ENCODE results near the gene CRTC1. TPM values are rescaled to one million over a fixed set of nuclear protein-coding genes. Genes with fewer than 3 reads are reported as not detected.

Gene CRTC1
- total RNA-seq, 1 experiment from 2014 or later = 3.7 TPM

DNA sequence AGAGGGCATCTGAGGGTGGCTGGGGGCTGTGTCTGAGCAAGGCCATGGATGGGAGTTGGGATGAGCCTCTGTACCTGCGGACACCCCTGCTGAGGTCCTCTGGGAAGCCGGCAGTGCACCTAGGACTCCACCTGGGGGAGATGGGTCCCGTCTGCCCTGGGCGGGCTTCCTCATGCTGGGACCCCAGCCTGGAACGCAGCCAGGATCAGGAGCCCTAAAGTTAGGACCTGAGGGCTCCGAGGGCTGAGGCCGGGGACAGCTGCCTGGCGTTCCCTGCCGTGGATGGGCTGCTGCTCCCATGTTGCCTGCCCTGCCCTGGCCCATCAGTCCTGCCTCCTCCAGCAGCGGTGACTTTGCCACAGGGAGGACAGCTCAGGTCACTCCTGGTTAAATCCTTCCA is 26.1 kb downstream of the CRTC1 start:
- no peak for DNase-seq
- H3K9me3 ChIP-seq (ENCODE audit: low read length) = no peaks in the 10 kb centered on the region
- peaks cover 5% of the 10 kb centered on the region for H4K20me1 ChIP-seq (ENCODE audit: insufficient read depth, low read depth, low read length)

DNA sequence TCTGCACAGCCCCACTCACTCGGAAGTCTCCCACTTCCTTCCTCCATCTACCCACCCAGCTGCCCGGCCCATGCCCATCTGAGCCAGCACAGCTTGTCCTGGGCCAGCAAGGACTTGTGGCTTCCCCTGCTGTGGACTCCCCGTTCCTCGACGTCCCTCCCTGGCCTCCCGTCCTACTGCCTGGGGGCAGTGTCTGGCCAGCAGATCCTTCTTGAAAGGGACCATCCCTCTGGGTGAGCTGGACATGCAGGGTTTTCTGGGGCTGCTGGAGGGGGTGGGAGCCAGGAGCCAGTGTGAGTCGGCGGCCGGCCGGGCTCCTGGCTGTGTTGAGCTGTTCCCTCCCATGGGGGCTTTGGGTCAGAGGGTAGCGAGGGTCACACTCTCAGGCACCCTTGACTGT is 26.7 kb downstream of the CRTC1 start:
- Histone ChIP-seq H3K4me2 (ENCODE audit: low read depth, low read length, poor library complexity, severe bottlenecking) (no peak overlapping the region), H3K27me3 (ENCODE audit: low read length) (no peaks in the 10 kb centered on the region), H3K36me3 (ENCODE audit: insufficient read depth, low read length) (no peaks in the 10 kb centered on the region), H3K9me2 (replicated peaks; ENCODE audit: insufficient read depth, low read length) (no peaks in the 10 kb centered on the region), H3K4me1 (ENCODE audit: low read length) (no peaks in the 10 kb centered on the region), H2AFZ (ENCODE audit: low read length) (no peak overlapping the region), H3K27ac (ENCODE audit: low read length) (no peak overlapping the region), H4K20me1 (ENCODE audit: insufficient read depth, low read depth, low read length) (peaks cover 5% of the 10 kb centered on the region), H3K9me3 (ENCODE audit: low read length) (no peaks in the 10 kb centered on the region), H3K9ac (ENCODE audit: low read length) (no peak overlapping the region), H3K4me3 (ENCODE audit: low read length) (no peak overlapping the region), H3K79me2 (ENCODE audit: low read length) (no peaks in the 10 kb centered on the region)
- DNase-seq = no peak

More for the DNA sequence above, 26.1 kb downstream of the CRTC1 start:
- Histone ChIP-seq H3K9ac (ENCODE audit: low read length) (no peak overlapping the region), H3K36me3 (ENCODE audit: insufficient read depth, low read length) (no peaks in the 10 kb centered on the region), H2AFZ (ENCODE audit: low read length) (no peak overlapping the region), H3K79me2 (ENCODE audit: low read length) (no peaks in the 10 kb centered on the region), H3K4me2 (ENCODE audit: low read depth, low read length, poor library complexity, severe bottlenecking) (no peak overlapping the region), H3K27ac (ENCODE audit: low read length) (no peak overlapping the region), H3K4me1 (ENCODE audit: low read length) (no peaks in the 10 kb centered on the region), H3K9me2 (replicated peaks; ENCODE audit: insufficient read depth, low read length) (no peaks in the 10 kb centered on the region), H3K27me3 (ENCODE audit: low read length) (no peaks in the 10 kb centered on the region), H3K4me3 (ENCODE audit: low read length) (no peak overlapping the region)

DNA sequence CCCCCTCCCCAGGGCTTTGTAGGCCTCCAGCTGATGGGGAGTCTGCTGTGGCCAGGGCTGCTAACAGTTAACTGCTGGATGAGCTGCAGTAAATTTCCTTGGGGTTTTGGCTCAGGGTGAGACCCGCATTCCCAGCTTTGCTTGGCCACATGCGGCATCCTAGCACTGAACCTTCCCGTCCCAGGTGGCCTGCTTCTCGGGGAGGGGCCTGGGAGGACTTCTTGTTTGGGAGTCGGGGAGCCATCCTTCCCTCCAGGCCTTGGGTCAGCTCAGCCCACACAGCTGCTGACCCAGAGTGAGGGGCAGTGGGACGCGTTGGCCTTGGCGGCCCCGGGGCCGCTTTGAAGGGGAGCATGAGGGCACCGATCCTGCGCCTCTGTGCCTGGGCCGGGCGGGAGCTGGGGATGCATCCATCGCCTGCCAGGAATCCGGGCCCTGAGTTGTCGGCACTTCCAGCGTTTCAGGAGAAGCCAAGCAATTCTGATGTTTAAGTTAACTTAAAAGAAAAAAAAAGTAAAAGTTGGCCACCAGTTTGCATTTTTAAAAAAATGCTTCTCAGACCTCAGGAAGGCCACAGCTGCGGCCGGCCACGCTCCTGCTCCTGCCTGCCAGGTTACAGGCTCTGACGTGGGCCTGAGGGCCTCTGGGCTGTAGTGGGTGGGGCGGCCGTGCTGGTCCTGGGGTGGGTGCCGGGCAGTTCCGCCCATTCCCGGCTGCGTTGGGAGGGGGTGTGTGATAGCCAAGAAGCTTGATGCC is 27.7 kb downstream of the CRTC1 start:
- Histone ChIP-seq H3K9ac (ENCODE audit: low read length) (no peak overlapping the region), H3K9me3 (ENCODE audit: low read length) (no peaks in the 10 kb centered on the region), H3K27ac (ENCODE audit: low read length) (no peak overlapping the region), H2AFZ (ENCODE audit: low read length) (no peak overlapping the region), H3K4me2 (ENCODE audit: low read depth, low read length, poor library complexity, severe bottlenecking) (no peak overlapping the region), H3K4me3 (ENCODE audit: low read length) (no peak overlapping the region), H4K20me1 (ENCODE audit: insufficient read depth, low read depth, low read length) (peaks cover 5% of the 10 kb centered on the region), H3K36me3 (ENCODE audit: insufficient read depth, low read length) (no peaks in the 10 kb centered on the region), H3K27me3 (ENCODE audit: low read length) (no peaks in the 10 kb centered on the region), H3K79me2 (ENCODE audit: low read length) (no peaks in the 10 kb centered on the region), H3K4me1 (ENCODE audit: low read length) (no peaks in the 10 kb centered on the region), H3K9me2 (replicated peaks; ENCODE audit: insufficient read depth, low read length) (no peaks in the 10 kb centered on the region)
- DNase-seq = no peak

DNA sequence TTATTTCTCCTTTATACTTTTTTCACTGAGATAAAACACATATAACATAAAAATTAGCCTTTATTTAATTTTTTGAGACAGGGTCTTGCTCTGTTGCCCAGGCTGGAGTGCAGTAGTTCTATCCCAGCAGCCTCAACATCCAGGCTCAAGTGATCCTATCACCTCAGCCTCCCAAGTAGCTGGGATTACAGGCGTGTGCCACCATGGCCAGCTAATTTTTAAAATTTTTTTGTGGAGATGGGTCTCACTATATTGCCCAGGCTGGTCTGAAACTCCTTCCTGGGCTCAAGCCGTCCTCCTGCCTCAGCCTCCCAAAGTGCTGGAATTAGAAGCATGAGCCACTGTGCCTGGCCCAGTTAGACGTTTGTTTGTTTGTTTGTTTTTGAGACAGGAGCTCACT is 28.4 kb downstream of the CRTC1 start:
- no peaks in the 10 kb centered on the region for H3K9me3 ChIP-seq (ENCODE audit: low read length)
- no peaks in the 10 kb centered on the region for H3K27me3 ChIP-seq (ENCODE audit: low read length)
- no peak overlapping the region for H3K9ac ChIP-seq (ENCODE audit: low read length)
- no peak overlapping the region for H3K27ac ChIP-seq (ENCODE audit: low read length)
- H3K9me2 ChIP-seq (replicated peaks; ENCODE audit: insufficient read depth, low read length) = no peaks in the 10 kb centered on the region
- no peak overlapping the region for H3K4me3 ChIP-seq (ENCODE audit: low read length)
- H2AFZ ChIP-seq (ENCODE audit: low read length) = no peak overlapping the region
- H3K36me3 ChIP-seq (ENCODE audit: insufficient read depth, low read length) = no peaks in the 10 kb centered on the region
- peaks cover 5% of the 10 kb centered on the region for H4K20me1 ChIP-seq (ENCODE audit: insufficient read depth, low read depth, low read length)
- no peaks in the 10 kb centered on the region for H3K79me2 ChIP-seq (ENCODE audit: low read length)
- no peak for DNase-seq
- H3K4me1 ChIP-seq (ENCODE audit: low read length) = no peaks in the 10 kb centered on the region
- H3K4me2 ChIP-seq (ENCODE audit: low read depth, low read length, poor library complexity, severe bottlenecking) = no peak overlapping the region

DNA sequence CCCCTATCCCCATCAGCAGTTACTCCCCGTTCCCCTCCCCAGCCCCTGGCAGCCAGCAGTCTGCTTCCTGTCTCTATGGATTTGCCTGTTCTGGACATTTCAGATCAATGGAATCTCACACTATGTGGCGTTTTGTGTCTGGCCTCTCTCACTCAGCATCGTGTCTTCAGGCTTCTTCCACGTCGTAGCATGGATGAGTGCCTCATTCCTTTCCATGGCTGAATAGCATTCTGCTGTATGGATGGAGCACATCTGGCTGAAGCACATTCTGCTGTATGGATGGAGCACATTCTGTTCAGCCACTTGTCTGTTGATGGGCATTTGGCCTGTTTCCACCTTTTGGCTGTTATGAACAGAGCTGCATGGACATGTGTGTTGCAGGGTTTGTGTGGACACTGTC is 29.5 kb downstream of the CRTC1 start:
- Histone ChIP-seq H3K4me1 (ENCODE audit: low read length) (no peaks in the 10 kb centered on the region), H4K20me1 (ENCODE audit: insufficient read depth, low read depth, low read length) (peaks cover under 1% of the 10 kb centered on the region)

DNA sequence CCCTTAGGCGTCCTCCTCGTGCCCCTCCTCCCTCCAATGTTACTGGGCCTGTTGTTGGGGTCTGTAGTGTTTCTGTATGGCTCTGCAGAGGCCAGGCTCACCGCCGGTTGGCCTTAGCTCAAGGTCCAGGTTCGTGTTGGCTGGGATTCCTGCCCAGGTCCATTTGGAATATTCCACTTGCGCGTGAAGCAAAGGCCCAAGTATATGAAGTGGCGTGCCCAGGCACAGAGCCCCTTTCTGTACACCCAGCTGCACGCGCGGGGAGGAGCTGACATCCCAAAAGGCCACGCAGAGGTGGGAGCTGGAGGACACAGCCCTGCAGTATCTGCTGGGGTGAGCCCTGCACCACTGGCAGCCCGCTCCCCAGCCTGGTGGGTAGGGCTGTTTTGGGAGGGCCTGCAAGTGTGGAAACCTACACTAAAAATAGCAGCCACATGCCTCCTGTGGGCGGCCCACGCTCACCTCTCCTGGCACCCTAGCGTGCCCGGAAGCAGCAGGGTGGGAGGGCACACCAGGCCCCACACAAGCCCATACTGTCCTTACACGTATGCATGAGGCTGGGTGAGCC is 30.2 kb downstream of the CRTC1 start:
- no peak overlapping the region for H3K4me2 ChIP-seq (ENCODE audit: low read depth, low read length, poor library complexity, severe bottlenecking)
- H4K20me1 ChIP-seq (ENCODE audit: insufficient read depth, low read depth, low read length) = no peaks in the 10 kb centered on the region; the same call in 1 of the 2 replicates
- no peaks in the 10 kb centered on the region for H3K9me2 ChIP-seq (replicated peaks; ENCODE audit: insufficient read depth, low read length)
- no peaks in the 10 kb centered on the region for H3K27me3 ChIP-seq (ENCODE audit: low read length)
- no peak overlapping the region for H3K27ac ChIP-seq (ENCODE audit: low read length)
- H3K4me1 ChIP-seq (ENCODE audit: low read length) = no peaks in the 10 kb centered on the region
- DNase-seq = no peak
- no peaks in the 10 kb centered on the region for H3K9me3 ChIP-seq (ENCODE audit: low read length)
- H2AFZ ChIP-seq (ENCODE audit: low read length) = no peak overlapping the region
- H3K9ac ChIP-seq (ENCODE audit: low read length) = no peak overlapping the region
- no peaks in the 10 kb centered on the region for H3K79me2 ChIP-seq (ENCODE audit: low read length)
- no peaks in the 10 kb centered on the region for H3K36me3 ChIP-seq (ENCODE audit: insufficient read depth, low read length)
- no peak overlapping the region for H3K4me3 ChIP-seq (ENCODE audit: low read length)

More for the DNA sequence above, 29.5 kb downstream of the CRTC1 start:
- Histone ChIP-seq H3K27me3 (ENCODE audit: low read length) (no peaks in the 10 kb centered on the region), H3K27ac (ENCODE audit: low read length) (no peak overlapping the region), H3K4me2 (ENCODE audit: low read depth, low read length, poor library complexity, severe bottlenecking) (no peak overlapping the region), H3K9me3 (ENCODE audit: low read length) (no peaks in the 10 kb centered on the region), H3K79me2 (ENCODE audit: low read length) (no peaks in the 10 kb centered on the region), H3K4me3 (ENCODE audit: low read length) (no peak overlapping the region), H3K36me3 (ENCODE audit: insufficient read depth, low read length) (no peaks in the 10 kb centered on the region), H2AFZ (ENCODE audit: low read length) (no peak overlapping the region), H3K9me2 (replicated peaks; ENCODE audit: insufficient read depth, low read length) (no peaks in the 10 kb centered on the region), H3K9ac (ENCODE audit: low read length) (no peak overlapping the region)
- no peak for DNase-seq

DNA sequence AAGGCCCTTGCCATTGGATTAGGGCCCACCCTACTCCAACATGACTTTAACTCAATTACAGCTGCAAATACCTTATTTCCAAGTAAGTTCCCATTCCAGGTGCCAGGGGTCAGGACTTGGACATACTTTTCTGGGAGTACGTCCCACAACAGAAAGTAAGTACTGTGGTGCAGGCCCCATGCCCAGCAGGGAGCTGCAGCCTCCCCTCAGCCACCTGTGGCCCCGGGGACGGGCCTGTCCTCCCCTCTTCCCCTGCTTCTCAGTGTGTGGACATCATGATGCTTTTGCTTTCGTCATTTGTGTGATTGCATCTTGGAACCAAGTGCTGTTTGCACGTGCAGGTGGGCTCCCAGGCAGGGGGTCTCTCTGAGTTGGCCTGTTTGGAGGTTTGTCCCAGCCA is 31.9 kb downstream of the CRTC1 start:
- Histone ChIP-seq H4K20me1 (ENCODE audit: insufficient read depth, low read depth, low read length) (no peaks in the 10 kb centered on the region), H3K9me2 (replicated peaks; ENCODE audit: insufficient read depth, low read length) (no peaks in the 10 kb centered on the region), H3K4me2 (ENCODE audit: low read depth, low read length, poor library complexity, severe bottlenecking) (no peak overlapping the region), H2AFZ (ENCODE audit: low read length) (no peak overlapping the region), H3K9me3 (ENCODE audit: low read length) (no peaks in the 10 kb centered on the region), H3K9ac (ENCODE audit: low read length) (no peak overlapping the region), H3K4me1 (ENCODE audit: low read length) (no peaks in the 10 kb centered on the region), H3K36me3 (ENCODE audit: insufficient read depth, low read length) (no peaks in the 10 kb centered on the region), H3K27me3 (ENCODE audit: low read length) (no peaks in the 10 kb centered on the region), H3K27ac (ENCODE audit: low read length) (no peak overlapping the region), H3K4me3 (ENCODE audit: low read length) (no peak overlapping the region), H3K79me2 (ENCODE audit: low read length) (no peaks in the 10 kb centered on the region)
- no peak for DNase-seq

DNA sequence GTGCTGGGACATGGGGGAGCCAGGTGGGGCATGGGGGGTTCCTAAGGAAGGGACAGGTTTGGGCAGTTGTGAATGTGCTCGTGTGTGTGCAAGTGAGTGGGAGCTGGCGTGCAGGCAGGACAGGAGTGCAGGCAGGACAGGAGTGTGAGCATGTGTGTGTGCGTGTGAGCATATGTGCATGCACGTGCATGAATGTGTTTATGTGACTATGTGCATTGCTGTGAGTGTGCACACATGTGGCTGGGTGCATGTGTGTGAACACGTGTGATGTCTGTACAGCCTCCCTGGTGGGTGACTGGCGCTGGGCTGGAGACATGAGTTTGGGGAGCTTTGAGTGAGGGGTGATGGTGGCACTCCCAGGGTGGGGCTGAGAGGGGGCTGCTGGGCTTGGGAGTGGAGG is 33.4 kb downstream of the CRTC1 start:
- Histone ChIP-seq H3K9me3 (ENCODE audit: low read length) (no peaks in the 10 kb centered on the region), H2AFZ (ENCODE audit: low read length) (no peak overlapping the region)

More for the DNA sequence above, 33.4 kb downstream of the CRTC1 start:
- Histone ChIP-seq H4K20me1 (ENCODE audit: insufficient read depth, low read depth, low read length) (no peaks in the 10 kb centered on the region), H3K27me3 (ENCODE audit: low read length) (no peaks in the 10 kb centered on the region), H3K9ac (ENCODE audit: low read length) (no peak overlapping the region), H3K4me2 (ENCODE audit: low read depth, low read length, poor library complexity, severe bottlenecking) (no peak overlapping the region), H3K36me3 (ENCODE audit: insufficient read depth, low read length) (no peaks in the 10 kb centered on the region), H3K4me3 (ENCODE audit: low read length) (no peak overlapping the region), H3K4me1 (ENCODE audit: low read length) (no peaks in the 10 kb centered on the region), H3K79me2 (ENCODE audit: low read length) (no peaks in the 10 kb centered on the region), H3K27ac (ENCODE audit: low read length) (no peak overlapping the region), H3K9me2 (replicated peaks; ENCODE audit: insufficient read depth, low read length) (no peaks in the 10 kb centered on the region)
- no peak for DNase-seq

Measured in Karpas-422 (cell line).